Activated CD4-positive, alpha-beta T cell treated with anti-CD3 and anti-CD28 coated beads, Interleukin-2, Interleukin-4, amounts not matched to agents 100 ng/mL and 50 ng/mL, durations not matched to agents 16 hours and 8 hours (primary cell): ENCODE results near the gene SPG21.

Source experiments
- DNase-seq: peaks from one replicate; pipeline ENCODE4 v3.0.0-alpha.2; 2020; ENCODE audit warnings: low spot score

Gene SPG21

DNA sequence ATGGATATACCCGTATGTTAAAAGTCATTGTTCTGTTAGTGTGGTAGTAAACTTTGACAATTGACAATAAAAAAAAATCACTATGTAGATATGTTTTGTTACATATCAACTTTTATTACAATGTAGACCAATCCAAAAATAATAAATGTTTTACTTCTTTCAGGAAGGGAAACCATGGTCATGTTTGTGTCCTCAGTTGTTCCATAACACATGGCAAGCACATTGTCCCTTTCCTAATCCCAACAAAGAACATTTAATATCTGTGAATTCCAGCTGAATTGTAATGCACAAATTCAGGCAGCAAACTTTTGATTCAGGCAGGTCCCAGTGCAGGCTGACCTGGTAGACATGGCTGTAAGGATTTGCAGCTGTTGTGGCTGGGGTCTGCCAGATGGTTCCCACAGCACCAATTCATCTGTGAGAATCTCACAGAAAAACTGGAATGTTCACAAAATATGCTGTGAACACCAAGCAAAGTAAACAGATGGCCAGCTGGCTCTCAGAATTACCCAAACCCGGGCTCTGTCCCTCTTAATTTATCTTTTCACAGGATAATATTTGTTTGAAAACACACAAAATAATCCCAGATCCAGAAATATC is 1.9 kb upstream of the SPG21 start:
- DNase-seq = no peak

DNA sequence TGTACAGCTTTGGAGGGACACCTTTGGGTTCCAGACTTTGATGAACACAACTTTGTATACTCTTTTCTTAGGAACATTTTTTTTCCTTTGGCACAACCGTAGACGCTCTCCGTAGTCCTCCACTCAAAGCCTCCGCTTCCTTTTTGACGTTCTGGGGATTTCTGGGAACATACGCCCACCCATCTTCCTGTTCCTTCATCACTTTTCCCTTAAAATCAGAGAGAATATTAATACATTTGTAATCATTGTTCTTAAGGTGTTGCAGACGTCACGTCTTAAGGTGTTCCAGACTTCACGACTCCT is 405 bp upstream of the SPG21 start:
- no peak for DNase-seq

DNA sequence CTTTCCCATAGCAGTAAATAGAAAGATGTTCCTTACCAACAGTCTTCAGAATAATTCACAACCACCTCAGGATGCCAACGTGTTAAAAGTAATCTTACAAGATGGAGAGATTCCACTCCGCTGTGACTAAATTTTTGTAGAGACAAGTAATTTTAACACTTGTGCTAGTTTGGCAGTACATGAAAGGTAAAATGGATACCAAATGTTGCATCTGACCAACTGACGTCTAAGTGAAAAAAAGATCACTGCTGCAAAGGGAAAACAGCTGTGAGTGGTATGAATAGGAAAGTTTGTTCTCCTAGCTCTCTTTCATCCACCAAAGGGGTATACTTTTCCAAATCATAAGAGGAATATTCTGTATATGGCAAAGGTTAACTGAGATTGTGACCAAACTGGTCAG is 2.6 kb downstream of the SPG21 start:
- DNase-seq = no peak

DNA sequence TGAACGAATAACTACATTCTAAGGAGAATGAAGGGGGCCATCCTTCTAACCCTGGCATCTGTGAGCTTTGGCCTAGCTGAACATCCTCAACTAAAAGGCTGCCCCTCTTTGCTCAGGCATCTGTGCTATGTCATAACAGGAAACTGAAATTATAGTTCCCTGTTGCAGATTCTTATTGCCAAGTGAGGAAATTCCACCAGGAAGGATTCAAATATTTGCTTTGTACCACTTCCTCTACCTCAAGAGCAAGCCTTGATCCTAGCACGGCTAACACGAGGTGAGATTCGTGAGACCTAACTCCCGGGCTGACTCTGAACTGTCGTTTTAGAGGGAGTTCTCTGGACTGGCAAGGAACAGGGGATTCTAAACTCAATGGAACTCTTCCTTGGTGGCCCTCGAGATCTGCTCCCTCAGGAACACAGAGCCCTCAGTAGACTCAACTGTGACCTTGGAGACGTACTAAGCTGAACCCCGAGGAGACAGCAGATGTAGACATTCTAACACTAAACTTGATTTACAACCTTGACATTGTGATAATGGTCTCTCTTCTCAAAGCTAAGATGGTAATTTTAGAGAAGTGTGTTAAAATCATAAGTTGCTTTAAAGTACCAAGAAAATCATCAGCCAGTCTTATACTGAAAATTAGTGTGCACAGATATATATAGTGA is 4.2 kb downstream of the SPG21 start:
- DNase-seq = no peak

DNA sequence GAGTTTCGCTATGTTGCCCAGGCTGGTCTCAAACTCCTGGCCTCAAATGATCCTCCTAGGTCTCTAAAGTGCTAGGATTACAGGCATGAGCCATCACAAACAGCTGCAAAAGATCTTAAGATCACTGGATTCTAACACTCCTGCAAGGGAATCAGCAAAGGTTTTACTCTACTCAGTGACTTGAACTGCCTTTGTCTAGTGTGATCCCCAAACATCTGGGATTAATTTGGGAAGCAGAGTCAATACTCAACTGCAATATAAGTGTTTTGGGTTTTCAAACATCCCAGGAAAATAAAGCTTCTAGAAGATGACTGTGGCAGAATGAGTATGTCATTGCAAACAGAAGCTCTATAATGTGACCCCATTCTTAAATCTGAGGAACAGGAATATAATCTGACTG is 7.2 kb downstream of the SPG21 start:
- no peak for DNase-seq

DNA sequence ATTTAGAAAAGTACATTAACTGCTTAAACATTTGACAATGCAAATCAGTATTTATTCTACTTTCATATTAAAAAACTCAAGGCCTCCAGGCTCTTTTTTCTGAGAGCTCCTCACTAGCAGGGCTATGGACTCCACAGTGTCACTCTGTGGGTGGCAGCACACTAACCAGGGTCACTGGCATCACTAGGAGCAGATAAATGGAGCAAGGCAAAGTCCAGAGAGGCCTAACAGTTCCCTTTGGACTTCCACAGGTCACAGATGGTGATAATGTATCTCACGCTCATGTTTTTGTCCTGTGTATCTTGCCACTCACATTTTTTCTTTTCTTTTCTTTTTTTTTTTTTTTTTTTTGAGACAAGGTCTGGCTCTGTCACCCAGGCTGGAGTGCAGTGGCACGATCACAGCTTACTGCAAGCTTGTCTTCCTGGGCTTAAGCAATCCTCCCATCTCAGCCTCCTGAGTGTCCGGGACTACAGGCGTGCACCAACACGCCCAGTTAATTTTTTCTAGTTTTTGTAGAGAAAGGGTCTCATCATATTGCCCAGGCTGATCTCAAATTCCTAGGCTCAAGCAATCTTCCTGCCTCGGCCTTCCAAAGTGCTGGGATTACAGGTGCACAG is 7.8 kb downstream of the SPG21 start:
- DNase-seq = no peak

DNA sequence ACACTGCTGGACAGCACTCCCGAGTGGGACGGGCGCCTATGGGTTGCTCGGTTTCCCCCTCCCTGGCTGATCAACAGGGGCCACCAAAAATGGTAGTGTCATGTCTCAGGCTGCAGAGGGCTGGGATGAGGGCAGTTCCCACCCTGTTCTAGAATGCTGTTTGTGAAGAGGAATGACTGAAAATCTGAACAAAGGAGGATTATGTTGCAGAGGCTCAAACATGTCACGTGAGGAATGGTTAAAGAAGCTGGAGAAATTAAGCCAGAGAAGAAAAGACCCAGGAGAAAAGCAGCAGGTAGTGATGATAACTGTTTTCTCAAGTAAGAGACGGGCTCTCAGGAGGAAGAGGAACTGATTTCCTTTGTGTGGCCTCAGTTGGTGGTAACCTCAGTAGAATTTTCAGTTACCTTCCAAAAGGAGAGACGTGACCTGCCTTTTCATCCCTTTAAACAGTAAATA is 10.4 kb downstream of the SPG21 start:
- DNase-seq = no peak

DNA sequence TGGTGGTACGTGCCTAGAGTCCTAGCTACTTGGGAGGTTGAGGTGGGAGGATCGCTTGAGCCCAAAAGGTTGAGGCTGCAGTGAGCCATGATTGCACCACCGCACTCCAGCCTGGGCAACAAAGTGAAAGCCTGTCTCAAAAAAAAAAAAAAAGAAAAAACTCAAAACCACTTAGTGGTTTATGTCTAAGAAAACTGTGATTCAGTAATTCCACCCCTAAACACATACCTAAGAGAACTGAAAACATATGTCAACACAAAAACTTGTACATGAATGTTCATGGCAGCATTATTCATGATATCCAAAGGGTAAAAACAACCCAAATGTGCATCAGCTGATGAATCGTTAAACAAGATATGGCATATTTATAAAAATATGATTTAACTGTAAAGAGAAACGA is 14.3 kb downstream of the SPG21 start:
- no peak for DNase-seq

DNA sequence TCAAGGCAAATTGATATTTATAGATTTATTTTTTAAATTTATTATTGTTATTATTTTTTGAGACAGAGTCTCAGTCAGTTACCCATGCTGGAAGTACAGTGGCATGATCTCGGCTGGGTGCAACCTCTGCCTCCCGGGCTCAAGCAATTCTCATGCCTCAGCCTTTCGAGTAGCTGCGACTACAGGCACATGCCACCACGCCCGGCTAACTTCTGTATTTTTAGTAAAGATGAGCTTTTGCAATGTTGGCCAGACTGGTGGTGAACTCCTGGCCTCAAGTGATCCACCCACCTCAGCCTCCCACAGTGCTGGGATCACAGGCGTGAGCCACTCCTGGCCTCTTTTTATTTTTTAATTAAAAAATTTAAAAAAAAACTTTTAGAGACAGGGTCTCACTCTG is 19.0 kb downstream of the SPG21 start:
- DNase-seq = no peak

DNA sequence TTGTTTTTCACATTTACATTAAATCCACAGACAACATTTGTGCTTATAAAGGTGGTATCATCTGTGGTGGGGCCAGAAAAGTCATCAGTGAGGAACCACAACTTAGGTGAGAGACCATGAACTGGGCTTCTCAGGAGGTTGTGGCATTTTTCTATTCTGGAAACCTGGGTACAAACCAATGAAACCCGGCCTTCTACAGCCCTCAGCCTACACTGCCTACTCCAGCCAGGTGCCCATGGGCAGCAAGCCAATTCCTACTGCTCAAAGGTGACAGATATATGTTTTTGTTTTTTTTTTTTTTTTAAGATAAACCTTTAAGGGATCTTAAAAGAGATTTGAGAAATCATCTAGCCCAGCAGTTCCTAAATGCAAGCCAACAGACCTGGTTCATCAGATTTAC is 20.3 kb downstream of the SPG21 start:
- no peak for DNase-seq

DNA sequence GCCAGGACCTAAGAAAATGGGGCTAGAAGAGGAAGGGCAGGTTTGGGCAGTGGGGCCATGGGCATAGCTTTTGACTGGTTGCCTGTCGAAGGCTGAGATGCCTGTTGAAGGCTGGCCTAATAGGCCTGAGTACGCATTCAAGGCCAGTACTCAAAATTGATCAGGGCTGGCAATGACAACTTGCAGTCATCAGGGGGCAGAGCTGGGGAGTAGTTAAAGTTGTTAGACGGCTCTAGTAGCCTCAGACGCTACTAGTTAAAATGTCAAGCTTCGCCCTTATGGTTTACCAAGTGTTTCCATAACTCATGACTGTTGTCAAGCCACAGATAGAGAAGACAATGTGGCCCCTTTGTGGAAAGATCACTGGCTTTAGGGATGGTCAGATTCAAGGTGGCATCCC is 28.7 kb downstream of the SPG21 start:
- DNase-seq = no peak

DNA sequence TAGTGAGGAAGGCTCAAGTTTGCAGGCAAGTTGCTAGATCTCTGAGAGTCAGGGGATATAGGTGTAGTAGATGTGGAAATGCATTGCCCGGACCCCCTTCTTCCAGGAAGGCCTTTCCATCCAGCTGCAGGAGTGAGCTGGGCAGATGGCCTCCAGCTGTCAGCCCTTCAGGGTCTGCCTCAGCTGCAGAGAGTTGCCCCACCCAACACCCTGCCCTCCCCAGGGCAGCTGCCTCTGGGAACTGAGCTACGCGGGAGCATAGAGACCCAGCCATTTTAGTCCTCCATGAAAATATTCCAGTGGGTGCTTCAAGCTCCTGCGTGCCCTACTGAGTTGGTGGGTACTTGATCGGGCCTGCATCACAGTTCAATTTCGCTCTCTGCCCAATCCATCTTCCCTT is 29.6 kb downstream of the SPG21 start:
- no peak for DNase-seq

DNA sequence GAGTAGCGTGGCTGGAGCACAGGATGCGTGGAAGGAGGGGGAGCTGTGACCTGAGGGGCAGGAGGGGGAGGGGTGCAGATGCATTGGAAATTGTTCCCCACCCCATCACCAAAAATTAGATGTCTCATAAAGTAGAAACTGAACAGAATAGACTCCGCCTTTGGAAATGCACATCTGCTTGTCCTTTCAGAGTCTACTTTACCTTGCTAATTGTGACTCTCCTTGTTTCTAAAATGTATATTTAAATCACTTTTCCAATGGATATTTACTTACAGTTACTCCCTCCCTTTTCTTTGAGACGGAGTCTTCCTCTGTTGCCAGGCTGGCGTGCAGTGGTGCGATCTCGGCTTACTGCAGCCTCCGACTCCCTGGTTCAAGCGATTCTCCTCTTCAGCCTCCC is 30.6 kb downstream of the SPG21 start:
- no peak for DNase-seq

DNA sequence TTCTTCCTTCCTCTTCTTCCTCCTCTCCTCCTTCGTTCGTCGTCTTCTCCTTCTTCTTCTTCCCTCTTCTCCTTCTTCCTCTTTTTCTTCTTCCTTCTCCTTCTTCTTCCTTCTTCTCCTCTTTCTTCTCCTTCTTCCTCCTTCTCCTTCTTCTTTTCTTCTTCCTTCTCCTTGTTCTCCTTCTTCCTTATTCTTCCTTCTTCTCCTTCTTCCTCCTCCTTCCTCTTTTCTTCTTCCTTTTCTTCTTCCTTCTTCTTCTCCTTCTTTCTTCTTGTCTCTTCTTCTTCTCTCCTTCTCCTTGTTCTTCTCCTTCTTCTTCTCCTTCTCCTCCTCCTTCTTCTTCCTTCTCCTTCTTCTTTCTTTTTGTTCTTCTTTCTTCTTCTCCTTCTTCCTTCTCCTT is 35.3 kb downstream of the SPG21 start:
- DNase-seq = no peak

DNA sequence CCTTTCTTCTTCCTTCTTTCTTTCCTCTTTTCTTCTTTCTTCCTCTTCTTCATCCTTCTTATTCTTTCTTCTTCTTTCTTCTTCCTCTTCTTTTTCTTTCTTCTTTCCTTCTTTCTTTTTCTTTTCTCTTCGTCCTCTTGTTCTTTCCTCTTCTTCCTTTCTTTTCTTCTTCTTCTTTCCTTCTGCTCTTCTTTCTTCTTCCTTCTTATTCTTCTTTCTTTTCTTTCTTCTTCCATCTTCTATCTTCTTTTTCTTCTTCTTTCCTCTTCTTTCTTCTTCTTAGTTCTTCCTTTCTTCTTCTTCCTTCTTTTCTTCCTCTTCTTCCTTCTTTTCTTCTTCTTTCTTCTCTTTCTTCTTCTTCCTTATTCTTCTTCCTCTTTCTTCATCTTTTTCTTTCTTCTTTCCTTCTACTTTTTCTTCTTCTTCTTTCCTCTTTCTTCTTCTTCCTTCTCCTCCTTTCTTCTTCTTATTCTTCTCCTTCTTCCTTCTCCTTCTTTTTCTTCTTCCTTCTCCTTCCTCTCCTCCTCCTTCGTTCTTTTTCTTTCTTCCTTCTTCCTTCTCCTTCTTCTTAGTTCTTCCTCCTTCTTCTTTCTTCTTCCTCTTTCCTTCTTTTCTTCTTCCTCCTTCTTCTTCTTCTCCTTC is 37.8 kb downstream of the SPG21 start:
- no peak for DNase-seq

DNA sequence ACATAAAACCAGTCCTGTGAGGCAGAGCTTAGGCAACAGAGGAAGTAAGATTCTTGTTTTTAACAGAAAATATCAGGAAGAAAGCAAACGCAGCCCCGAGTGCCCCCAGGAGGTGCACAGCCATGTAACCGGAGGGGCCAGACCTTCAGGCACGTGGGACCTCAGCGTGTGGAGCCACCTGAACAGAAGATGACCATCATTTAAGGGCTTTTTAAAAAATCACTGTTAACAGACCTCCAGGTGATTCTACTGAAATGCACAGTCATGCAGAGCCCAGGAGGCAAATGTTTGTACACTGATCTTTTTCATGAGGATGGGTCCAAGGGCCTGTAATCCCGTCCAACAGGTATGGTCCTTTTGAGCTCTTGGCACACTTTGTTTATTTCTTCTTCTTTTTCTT is 38.8 kb downstream of the SPG21 start:
- DNase-seq = no peak

DNA sequence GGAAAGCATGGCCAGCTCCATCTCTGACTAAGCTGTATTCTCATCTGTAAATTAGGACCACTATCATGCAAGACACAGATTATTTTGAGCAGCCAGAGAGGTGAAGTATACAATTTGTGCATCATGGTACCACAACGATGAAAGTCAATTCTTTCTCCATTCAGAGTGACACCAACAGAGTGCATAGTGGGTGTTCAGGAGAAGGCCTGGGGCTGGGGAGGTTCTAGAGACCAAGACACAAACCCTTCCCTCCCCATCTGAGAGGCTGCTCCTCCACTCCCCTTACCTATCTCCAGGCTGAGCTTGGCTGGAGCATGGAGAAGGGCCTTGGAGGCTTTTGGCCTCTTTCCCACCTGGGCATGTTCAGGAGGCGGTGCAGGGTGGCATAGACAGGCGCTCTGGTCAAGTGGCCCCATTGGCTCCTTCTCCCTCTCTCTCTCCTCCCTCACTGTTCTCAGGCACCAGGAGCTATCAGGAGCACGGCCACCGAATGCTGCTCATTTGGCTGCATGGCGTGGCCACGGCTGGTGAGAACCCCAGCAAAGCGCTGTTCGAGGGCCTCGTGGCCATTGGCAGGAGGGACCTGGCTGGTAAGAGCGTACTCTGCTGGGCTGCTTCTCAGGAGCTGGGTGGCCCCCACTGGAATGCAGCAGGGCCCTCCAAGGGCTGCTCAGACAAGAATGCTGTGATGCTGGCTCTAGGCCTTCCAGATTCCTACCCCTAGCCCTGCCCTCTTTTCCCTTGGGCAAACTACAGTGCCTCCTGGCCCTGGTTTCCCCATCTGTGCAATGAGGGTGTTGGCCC is 40.1 kb downstream of the SPG21 start:
- no peak for DNase-seq

DNA sequence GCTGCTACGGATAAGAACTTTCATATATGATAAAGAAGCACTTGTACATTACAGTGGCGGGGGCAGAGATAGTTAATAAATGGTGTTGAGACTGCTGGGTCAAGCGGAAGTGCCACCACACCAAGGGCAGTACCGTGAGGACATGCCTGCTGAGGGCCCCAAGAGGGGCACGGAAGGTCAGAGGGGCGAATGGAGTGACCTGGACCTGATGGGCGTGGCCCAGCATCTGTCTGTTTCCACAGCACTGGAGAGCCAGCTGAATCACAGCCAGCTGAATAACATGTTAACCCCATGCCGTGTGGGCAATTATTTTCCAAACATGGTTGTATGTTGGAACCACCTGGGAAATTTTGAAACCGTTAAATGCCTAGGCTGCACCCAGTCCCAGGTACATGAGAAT is 40.8 kb downstream of the SPG21 start:
- no peak for DNase-seq

DNA sequence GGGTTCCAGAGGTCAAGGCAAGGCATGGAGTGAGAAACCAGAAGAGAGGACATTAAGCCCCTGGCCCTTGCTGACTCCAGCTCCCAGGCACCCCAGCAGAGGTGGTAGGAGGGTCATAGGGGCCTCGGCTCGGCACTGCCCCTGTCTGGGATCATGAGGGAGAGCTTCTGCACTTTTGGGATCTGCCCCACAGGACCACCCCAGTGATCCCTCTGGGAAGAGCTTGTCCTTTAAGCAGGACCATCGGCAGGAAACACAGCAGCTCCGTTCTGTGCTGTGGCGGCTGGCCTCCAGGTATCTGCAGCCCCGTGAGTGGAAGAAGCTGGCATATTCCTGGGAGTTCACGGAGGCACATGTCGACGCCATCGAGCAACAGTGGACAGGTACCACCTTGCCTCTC is 42.5 kb downstream of the SPG21 start:
- no peak for DNase-seq

DNA sequence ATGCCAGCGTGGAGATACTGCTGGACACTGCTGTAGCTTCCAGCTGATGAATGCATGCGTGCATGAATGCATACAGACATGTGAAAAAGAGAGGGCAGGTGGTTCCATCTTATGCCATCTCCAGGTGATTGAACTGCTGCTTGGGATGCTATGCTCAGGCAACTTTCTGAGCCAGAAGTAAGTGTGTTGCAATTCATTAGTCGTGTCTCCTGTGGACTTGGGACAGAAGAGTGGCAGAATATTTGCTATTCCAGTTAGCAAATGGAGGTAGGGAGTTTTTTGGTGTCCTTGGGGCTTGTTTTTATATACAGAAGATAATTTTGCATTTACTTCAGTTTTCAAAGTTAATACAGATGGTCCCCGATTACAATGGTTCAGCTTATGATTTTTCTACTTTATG is 44.8 kb downstream of the SPG21 start:
- DNase-seq = no peak

DNA sequence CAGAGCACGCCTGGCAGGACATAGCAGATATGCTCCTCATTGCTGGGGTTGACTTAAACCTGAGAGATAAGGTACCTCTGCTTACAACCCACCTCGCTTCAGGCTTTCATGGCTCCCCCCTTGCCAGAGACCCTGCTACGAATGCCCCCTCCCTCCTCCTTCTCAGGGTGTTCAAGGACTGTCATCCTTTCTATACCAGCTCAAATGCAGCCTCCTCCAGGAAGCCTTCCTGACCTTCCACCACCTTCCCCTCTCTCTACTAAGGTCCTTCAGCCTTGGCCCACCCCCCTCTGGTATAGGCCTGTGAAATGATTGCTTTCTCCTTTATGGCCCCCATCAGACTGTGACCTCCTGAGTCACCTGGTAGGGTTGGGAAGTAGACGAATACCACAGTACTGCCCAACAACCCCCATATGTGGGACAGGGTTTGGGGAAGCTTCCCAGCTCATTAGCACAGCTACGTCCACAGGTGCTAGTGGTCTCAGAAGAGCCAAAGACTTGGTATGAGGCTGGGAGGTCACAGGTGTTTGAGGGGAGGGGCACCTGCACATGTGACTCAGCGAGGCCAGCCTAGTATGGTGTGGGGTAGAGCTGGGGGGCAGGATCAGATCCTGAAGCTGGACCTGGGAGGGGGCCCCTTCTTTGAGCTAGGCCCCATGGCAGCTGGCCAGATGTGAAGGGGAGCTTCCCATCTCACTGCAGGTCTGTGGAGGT is 46.0 kb downstream of the SPG21 start:
- DNase-seq = no peak

DNA sequence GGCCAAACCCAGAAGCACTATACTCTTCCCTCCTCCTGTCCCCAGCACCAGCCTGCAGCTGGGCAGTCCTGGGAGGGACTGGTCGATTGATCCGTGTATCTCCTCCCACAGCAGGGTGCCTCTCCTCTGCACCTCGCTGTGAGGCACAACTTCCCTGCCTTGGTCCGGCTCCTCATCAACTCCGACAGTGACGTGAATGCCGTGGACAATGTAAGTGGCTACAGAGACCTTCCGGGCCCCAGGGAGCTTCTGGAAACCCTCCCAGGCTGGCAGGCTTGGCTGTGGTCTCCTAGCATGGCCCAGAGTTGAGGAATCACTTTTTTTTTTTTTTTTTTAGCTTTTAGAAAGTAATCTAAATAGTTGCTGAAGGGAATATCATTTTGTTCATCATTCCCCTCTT is 47.4 kb downstream of the SPG21 start:
- DNase-seq = no peak
